H9 (cell line): ENCODE results near the gene OR14I1. TPM values are rescaled to one million over a fixed set of nuclear protein-coding genes. Genes with fewer than 3 reads are reported as not detected.

Experiments used
- DNase-seq: peaks from one replicate; pipeline ENCODE4 v3.0.0-alpha.2; 2017
- H2AFZ ChIP-seq: one replicate; pipeline ENCODE4 v1.6.1; 2013; ENCODE audit warnings: mild to moderate bottlenecking, low read length, control low read depth, moderate library complexity
- H2AK5ac ChIP-seq: 2 replicates; pipeline ENCODE4 v1.6.1; 2013; ENCODE audit warnings: low read length, control low read depth, mixed read lengths; ENCODE audit not compliant: insufficient read length
- H2BK120ac ChIP-seq: one replicate; pipeline ENCODE4 v1.6.1; 2013; ENCODE audit warnings: low read depth, mild to moderate bottlenecking, low read length, control low read depth, inconsistent platforms; ENCODE audit not compliant: poor library complexity, severe bottlenecking
- H2BK12ac ChIP-seq: 2 replicates; pipeline ENCODE4 v1.6.1; 2013; ENCODE audit warnings: low read length, control low read depth, mixed read lengths, low read depth; ENCODE audit not compliant: insufficient read length
- H2BK15ac ChIP-seq: 2 replicates; pipeline ENCODE4 v1.6.1; 2013; ENCODE audit warnings: low read depth, low read length, control low read depth
- H2BK20ac ChIP-seq: one replicate; pipeline ENCODE4 v1.6.1; 2013; ENCODE audit warnings: low read depth, mild to moderate bottlenecking, low read length, control low read depth, inconsistent platforms; ENCODE audit not compliant: poor library complexity, severe bottlenecking
- H2BK5ac ChIP-seq: 2 replicates; pipeline ENCODE4 v1.6.1; 2013; ENCODE audit warnings: low read length, control low read depth, mixed read lengths; ENCODE audit not compliant: insufficient read length
- H3K14ac ChIP-seq: 2 replicates; pipeline ENCODE4 v1.6.1; 2013; ENCODE audit warnings: low read length, control low read depth; ENCODE audit not compliant: insufficient read depth
- H3K18ac ChIP-seq: 2 replicates; pipeline ENCODE4 v1.6.1; 2013; ENCODE audit warnings: low read depth, mild to moderate bottlenecking, mixed read lengths, low read length, control low read depth; ENCODE audit not compliant: insufficient read length
- H3K23ac ChIP-seq: 2 replicates; pipeline ENCODE4 v1.6.1; 2013; ENCODE audit warnings: low read length, control low read depth, mixed read lengths, low read depth; ENCODE audit not compliant: insufficient read length
- H3K23me2 ChIP-seq: 2 replicates; pipeline ENCODE4 v1.6.1; 2013; ENCODE audit warnings: low read depth, mild to moderate bottlenecking, mixed read lengths, low read length, control low read depth; ENCODE audit not compliant: insufficient read length, poor library complexity, severe bottlenecking
- H3K27ac ChIP-seq: 2 replicates; pipeline ENCODE4 v1.5.1; 2013; ENCODE audit warnings: low read length, control low read depth, mixed read lengths, low read depth; ENCODE audit not compliant: insufficient read length
- H3K27me3 ChIP-seq: 2 replicates; pipeline ENCODE4 v1.6.1; 2013; ENCODE audit warnings: low read length, control low read depth, inconsistent platforms; ENCODE audit not compliant: insufficient read depth
- H3K4ac ChIP-seq: 2 replicates; pipeline ENCODE4 v1.6.1; 2013; ENCODE audit warnings: low read depth, mild to moderate bottlenecking, control low read depth, inconsistent platforms, low read length, moderate library complexity
- H3K4me1 ChIP-seq: 2 replicates; pipeline ENCODE4 v1.6.1; 2013; ENCODE audit warnings: low read length, control low read depth, inconsistent platforms; ENCODE audit not compliant: insufficient read depth
- H3K4me2 ChIP-seq: 2 replicates; pipeline ENCODE4 v1.6.1; 2013; ENCODE audit warnings: low read length, control low read depth, mixed read lengths; ENCODE audit not compliant: insufficient read length, insufficient read depth
- H3K56ac ChIP-seq: 2 replicates; pipeline ENCODE4 v1.6.1; 2013; ENCODE audit warnings: low read depth, mild to moderate bottlenecking, mixed read lengths, low read length, control low read depth; ENCODE audit not compliant: insufficient read length
- H3K79me1 ChIP-seq: 2 replicates; pipeline ENCODE4 v1.6.1; 2013; ENCODE audit warnings: low read depth, mild to moderate bottlenecking, moderate library complexity, low read length, control low read depth, inconsistent platforms; ENCODE audit not compliant: insufficient read depth, poor library complexity, severe bottlenecking
- H3K79me2 ChIP-seq: 2 replicates; pipeline ENCODE4 v1.6.1; 2013; ENCODE audit warnings: low read length, control low read depth, inconsistent platforms; ENCODE audit not compliant: insufficient read depth
- H3K9ac ChIP-seq: 2 replicates; pipeline ENCODE4 v1.6.1; 2013; ENCODE audit warnings: low read length, control low read depth, mixed read lengths; ENCODE audit not compliant: insufficient read length; ENCODE audit errors: extremely low read depth
- H3K9me3 ChIP-seq: one replicate; pipeline ENCODE4 v1.6.1; 2013; ENCODE audit warnings: low read depth, low read length, inconsistent platforms; ENCODE audit not compliant: control insufficient read depth
- H3T11ph ChIP-seq: one replicate; pipeline ENCODE4 v1.6.1; 2013; ENCODE audit warnings: mild to moderate bottlenecking, low read length, control low read depth, inconsistent platforms
- H4K20me1 ChIP-seq: one replicate; pipeline ENCODE4 v1.6.1; 2013; ENCODE audit not compliant: control insufficient read depth, insufficient read length, insufficient read depth
- H4K5ac ChIP-seq: 2 replicates; pipeline ENCODE4 v1.6.1; 2013; ENCODE audit warnings: low read depth, mild to moderate bottlenecking, mixed read lengths, low read length, control low read depth; ENCODE audit not compliant: insufficient read length
- H4K8ac ChIP-seq: replicated peaks from 2 replicates; pipeline ENCODE4 v1.6.1; 2013; ENCODE audit warnings: low read length, control low read depth, mixed read lengths, low read depth; ENCODE audit not compliant: insufficient read length
- H4K91ac ChIP-seq: 2 replicates; pipeline ENCODE4 v1.6.1; 2013; ENCODE audit warnings: low read depth, mild to moderate bottlenecking, moderate library complexity, mixed read lengths, low read length, control low read depth; ENCODE audit not compliant: insufficient read length
- H3K27ac Mint-ChIP-seq, 3 experiments: 2 replicates in 2 of 3; 3 replicates in 1 of 3; pipeline ENCODE4 v1.8.0; 2020 to 2021; ENCODE audit warnings: mixed read lengths in 3 of 3, mild to moderate bottlenecking in 1 of 3, moderate library complexity in 1 of 3
- H3K27me3 Mint-ChIP-seq: 2 replicates; pipeline ENCODE4 v1.8.0; 2021; ENCODE audit warnings: low read depth, mild to moderate bottlenecking, moderate library complexity, mixed read lengths
- H3K36me3 Mint-ChIP-seq, 3 experiments: 2 replicates in 2 of 3; 3 replicates in 1 of 3; pipeline ENCODE4 v1.8.0; 2020 to 2021; ENCODE audit warnings: low read depth in 3 of 3, mixed read lengths in 3 of 3; ENCODE audit not compliant: insufficient read depth in 1 of 3
- H3K4me1 Mint-ChIP-seq, 2 experiments: 2 replicates each; pipeline ENCODE4 v1.8.0; 2020; ENCODE audit warnings: mixed read lengths in 2 of 2
- H3K4me3 Mint-ChIP-seq, 2 experiments: 2 replicates in 1 of 2; 3 replicates in 1 of 2; pipeline ENCODE4 v1.8.0; 2020 to 2021; ENCODE audit warnings: mild to moderate bottlenecking in 2 of 2, mixed read lengths in 2 of 2, moderate library complexity in 1 of 2
- H3K9me3 Mint-ChIP-seq, 2 experiments: 2 replicates in 1 of 2; 3 replicates in 1 of 2; pipeline ENCODE4 v1.8.0; 2020; ENCODE audit warnings: mild to moderate bottlenecking in 2 of 2, mixed read lengths in 2 of 2, moderate library complexity in 1 of 2
- WGBS: extraction: QIAGEN DNeasy Blood & Tissue Kit; methylation state at CpG from one replicate; pipeline ENCODE4 v1.1.7; 2013; ENCODE audit warnings: missing lambda C conversion rate, low lambda C conversion rate, mixed read lengths; ENCODE audit not compliant: insufficient read length; ENCODE audit errors: extremely low coverage; 5-methylcytosine and 5-hydroxymethylcytosine counted together
- total RNA-seq: library from RNA; stranded (reverse); gene quantifications from 2 replicates; pipeline ENCODE4 v1.2.1, GENCODE V29; 2021
- TF ChIP-seq, protein P1 (sequence below): fragments of 200-600 bp; sonication (generic); conservative IDR thresholded peaks from 3 replicates; pipeline ENCODE4 v1.8.0; 2021; ENCODE audit warnings: antibody characterized with exemption, mild to moderate bottlenecking

OR14I1 gene
- total RNA-seq, 1 experiment from 2014 or later: not detected

DNA sequence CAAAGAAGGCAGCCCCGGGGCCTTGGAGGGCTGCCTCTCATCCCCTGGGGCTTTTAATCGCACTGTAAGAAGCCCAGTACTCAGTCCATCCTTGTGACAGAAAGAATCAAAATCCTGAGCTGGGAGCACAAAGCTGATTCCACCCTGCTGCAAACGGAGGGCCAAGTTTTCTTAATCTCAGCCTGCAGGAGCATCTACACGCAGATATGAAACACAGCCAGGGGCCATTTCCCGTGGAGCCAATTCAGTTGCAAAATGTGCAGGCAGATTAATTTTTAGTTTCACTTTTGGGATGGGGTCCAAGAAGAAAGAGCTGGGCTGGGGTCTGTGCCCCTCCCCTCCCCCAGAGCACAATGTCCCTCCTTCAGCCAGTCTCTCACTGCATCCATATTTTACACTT is 48.6 kb upstream of the OR14I1 start:
- H3T11ph ChIP-seq: no peak overlapping the region
- H3K4me2 ChIP-seq: no peak overlapping the region
- no peaks in the 10 kb centered on the region for H3K27me3 Mint-ChIP-seq

More for the DNA sequence above, 48.6 kb upstream of the OR14I1 start:
- peaks cover 74% of the 10 kb centered on the region for H3K9me3 ChIP-seq
- no peaks in the 10 kb centered on the region for H3K79me1 ChIP-seq
- no peak overlapping the region for H3K9ac ChIP-seq
- TF ChIP-seq, protein P1, sequence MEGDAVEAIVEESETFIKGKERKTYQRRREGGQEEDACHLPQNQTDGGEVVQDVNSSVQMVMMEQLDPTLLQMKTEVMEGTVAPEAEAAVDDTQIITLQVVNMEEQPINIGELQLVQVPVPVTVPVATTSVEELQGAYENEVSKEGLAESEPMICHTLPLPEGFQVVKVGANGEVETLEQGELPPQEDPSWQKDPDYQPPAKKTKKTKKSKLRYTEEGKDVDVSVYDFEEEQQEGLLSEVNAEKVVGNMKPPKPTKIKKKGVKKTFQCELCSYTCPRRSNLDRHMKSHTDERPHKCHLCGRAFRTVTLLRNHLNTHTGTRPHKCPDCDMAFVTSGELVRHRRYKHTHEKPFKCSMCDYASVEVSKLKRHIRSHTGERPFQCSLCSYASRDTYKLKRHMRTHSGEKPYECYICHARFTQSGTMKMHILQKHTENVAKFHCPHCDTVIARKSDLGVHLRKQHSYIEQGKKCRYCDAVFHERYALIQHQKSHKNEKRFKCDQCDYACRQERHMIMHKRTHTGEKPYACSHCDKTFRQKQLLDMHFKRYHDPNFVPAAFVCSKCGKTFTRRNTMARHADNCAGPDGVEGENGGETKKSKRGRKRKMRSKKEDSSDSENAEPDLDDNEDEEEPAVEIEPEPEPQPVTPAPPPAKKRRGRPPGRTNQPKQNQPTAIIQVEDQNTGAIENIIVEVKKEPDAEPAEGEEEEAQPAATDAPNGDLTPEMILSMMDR: no peak
- Mint-ChIP-seq H3K4me1 (no peaks in the 10 kb centered on the region), H3K36me3 (peaks cover 3 to 17% (median 4%) of the 10 kb centered on the region in 3 experiments; a peak in 6 of 7 replicates), H3K4me3 (no peak overlapping the region), H3K27ac (no peak overlapping the region), H3K9me3 (peaks cover 15 to 37% of the 10 kb centered on the region in 2 experiments)
- H3K23ac ChIP-seq: no peak overlapping the region
- no peak overlapping the region for H2AFZ ChIP-seq
- H2BK12ac ChIP-seq: no peak overlapping the region
- H4K8ac ChIP-seq: no peak overlapping the region
- no peak overlapping the region for H2BK15ac ChIP-seq
- no peak overlapping the region for H3K56ac ChIP-seq
- no peak overlapping the region for H2AK5ac ChIP-seq
- no peak overlapping the region for H4K91ac ChIP-seq
- no CpG with 5 or more reads among the region's 5 CpGs for WGBS
- H3K18ac ChIP-seq: no peak overlapping the region
- H3K14ac ChIP-seq: no peak overlapping the region
- H3K4ac ChIP-seq: no peak overlapping the region
- H3K79me2 ChIP-seq: no peaks in the 10 kb centered on the region
- H3K23me2 ChIP-seq: no peaks in the 10 kb centered on the region
- H4K20me1 ChIP-seq: no peaks in the 10 kb centered on the region
- DNase-seq: no peak
- H2BK120ac ChIP-seq: no peak overlapping the region
- H4K5ac ChIP-seq: no peak overlapping the region
- H2BK5ac ChIP-seq: no peak overlapping the region
- no peak overlapping the region for H2BK20ac ChIP-seq
- H3K27me3 ChIP-seq: no peaks in the 10 kb centered on the region
- no peak overlapping the region for H3K27ac ChIP-seq
- H3K4me1 ChIP-seq: no peaks in the 10 kb centered on the region
